GM21576 (cell line): ENCODE data around the gene IMMP2L.

ENCODE experiments used
- ATAC-seq: cut with Tn5 transposase; IDR thresholded peaks from one replicate; pipeline ENCODE4 v1.9.1; 2021; ENCODE audit warnings: mild to moderate bottlenecking, moderate library complexity; ENCODE audit not compliant: unreplicated experiment

The IMMP2L gene

GRCh38 chr7:111059833-111060232 lies 502.5 kb downstream of the IMMP2L start:
- ATAC-seq = no peak

GRCh38 chr7:111057066-111057465 lies 505.2 kb downstream of the IMMP2L start:
- no peak for ATAC-seq

GRCh38 chr7:111056371-111056770 lies 505.9 kb downstream of the IMMP2L start:
- no peak for ATAC-seq

- no peak for ATAC-seq
Observed at GRCh38 chr7:111053035-111053434, 509.3 kb downstream of the IMMP2L start.

GRCh38 chr7:111051832-111052231 lies 510.5 kb downstream of the IMMP2L start:
- ATAC-seq = no peak

- no peak for ATAC-seq
Observed at GRCh38 chr7:111050875-111051416, 511.3 kb downstream of the IMMP2L start.

GRCh38 chr7:111049971-111050680 lies 512.2 kb downstream of the IMMP2L start:
- ATAC-seq = no peak

- no peak for ATAC-seq
Observed at GRCh38 chr7:111047595-111047994, 514.7 kb downstream of the IMMP2L start.

- ATAC-seq = no peak
Observed at GRCh38 chr7:111045449-111045848, 516.8 kb downstream of the IMMP2L start.

- ATAC-seq = peak; percentile 69
Observed at GRCh38 chr7:111043561-111043960, 518.7 kb downstream of the IMMP2L start.

GRCh38 chr7:111042842-111043241 lies 519.5 kb downstream of the IMMP2L start:
- ATAC-seq = no peak

GRCh38 chr7:111041577-111041976 lies 520.7 kb downstream of the IMMP2L start:
- no peak for ATAC-seq

GRCh38 chr7:111038185-111038584 lies 524.1 kb downstream of the IMMP2L start:
- ATAC-seq = no peak

GRCh38 chr7:111031916-111032315 lies 530.4 kb downstream of the IMMP2L start:
- ATAC-seq = no peak

GRCh38 chr7:111030336-111030735 lies 532.0 kb downstream of the IMMP2L start:
- ATAC-seq = no peak

GRCh38 chr7:111029574-111030251 lies 532.6 kb downstream of the IMMP2L start:
- peak; percentile 52 for ATAC-seq

GRCh38 chr7:111029141-111029572 lies 533.1 kb downstream of the IMMP2L start:
- ATAC-seq = no peak

- no peak for ATAC-seq
Observed at GRCh38 chr7:111027396-111027795, 534.9 kb downstream of the IMMP2L start.

GRCh38 chr7:111026806-111027205 lies 535.5 kb downstream of the IMMP2L start:
- ATAC-seq = no peak

- ATAC-seq = no peak
Observed at GRCh38 chr7:111026343-111026742, 535.9 kb downstream of the IMMP2L start.

GRCh38 chr7:111025006-111025405 lies 537.3 kb downstream of the IMMP2L start:
- no peak for ATAC-seq
